ENCODE data around the gene MMP11. TPM values are rescaled to one million over a fixed set of nuclear protein-coding genes. Genes with fewer than 3 reads are reported as not detected.
A peak's percentile ranks its signal among the peaks of the same experiment; 100 is the strongest.

Gene MMP11
- total and polyA plus RNA-seq, 2 experiments from 2014 or later = 25.2 to 36.2 TPM

DNA sequence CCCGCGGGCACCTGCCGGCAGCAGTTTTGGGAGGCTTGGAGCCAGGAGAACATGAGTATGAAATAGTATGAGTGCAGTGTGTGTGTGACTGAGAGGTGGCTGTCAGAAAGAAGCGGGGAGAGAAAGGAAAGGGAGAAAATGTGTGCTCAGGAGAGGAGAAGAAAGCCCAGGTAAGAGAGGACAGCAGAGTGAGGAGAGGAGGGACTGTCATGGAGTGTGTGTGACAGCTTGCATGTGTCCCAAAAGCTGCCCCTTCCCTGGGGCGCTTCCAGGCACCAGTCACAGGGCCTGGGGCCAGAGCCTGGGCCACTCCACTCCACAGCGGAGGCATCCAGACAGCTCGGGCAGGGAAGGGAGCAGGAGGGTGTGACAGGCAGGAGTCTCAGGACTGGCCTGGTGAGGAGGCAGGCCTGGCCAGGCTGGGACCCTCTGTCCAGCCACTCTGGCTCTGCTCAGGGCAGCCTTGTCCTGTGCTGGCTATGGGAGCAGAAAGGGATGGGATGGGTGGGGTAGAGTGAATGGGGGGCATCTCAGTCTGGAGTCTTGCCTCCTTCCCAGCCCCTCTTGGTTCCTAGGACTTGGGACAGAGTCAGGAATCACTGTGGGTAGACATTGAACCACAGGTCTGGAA lies 949 bp downstream of the MMP11 start:
- H3K4me2 ChIP-seq = peak overlapping the region; percentile 97

GRCh38 chr22:23774114-23774921 lies 1.7 kb downstream of the MMP11 start:
- Histone ChIP-seq H3K9me3 (ENCODE audit: low read depth) (no peaks in the 10 kb centered on the region), H3K79me2 (peaks cover 4% of the 10 kb centered on the region), H3K9me2 (replicated peaks; ENCODE audit: insufficient read depth) (no peaks in the 10 kb centered on the region), H3K36me3 (replicated peaks; ENCODE audit: insufficient read depth, low read depth) (no peaks in the 10 kb centered on the region), H4K20me1 (ENCODE audit: insufficient read depth, poor library complexity, severe bottlenecking) (no peaks in the 10 kb centered on the region), H3K4me2 (peak overlapping the region; percentile 97), H3K4me3 (no peak overlapping the region), H3K27ac (no peak overlapping the region), H2AFZ (no peak overlapping the region), H3K4me1 (ENCODE audit: insufficient read depth) (peaks cover 26% of the 10 kb centered on the region), H3K27me3 (no peaks in the 10 kb centered on the region)
- WGBS (ENCODE audit: low lambda C conversion rate, missing lambda C conversion rate) = 44% methylated on average over 12 of the region's 12 CpGs
- peak; percentile 12 for DNase-seq (ENCODE audit: low spot score)
- no peak for TF ChIP-seq CTCF (IDR thresholded peaks at IDR 0.05; ENCODE audit: poor library complexity)

More for the DNA sequence above, 949 bp downstream of the MMP11 start:
- Histone ChIP-seq H3K9me3 (ENCODE audit: low read depth) (no peaks in the 10 kb centered on the region), H3K9me2 (replicated peaks; ENCODE audit: insufficient read depth) (no peaks in the 10 kb centered on the region), H3K27ac (peak overlapping the region; percentile 59), H3K4me1 (ENCODE audit: insufficient read depth) (peaks cover 33% of the 10 kb centered on the region), H3K79me2 (peaks cover 4% of the 10 kb centered on the region), H4K20me1 (ENCODE audit: insufficient read depth, poor library complexity, severe bottlenecking) (no peaks in the 10 kb centered on the region), H2AFZ (no peak overlapping the region), H3K4me3 (no peak overlapping the region), H3K36me3 (replicated peaks; ENCODE audit: insufficient read depth, low read depth) (no peaks in the 10 kb centered on the region), H3K27me3 (no peaks in the 10 kb centered on the region)
- 38% methylated on average over 7 of the region's 7 CpGs for WGBS (ENCODE audit: low lambda C conversion rate, missing lambda C conversion rate)
- peak; percentile 20 for DNase-seq (ENCODE audit: low spot score)
- TF ChIP-seq EZH2phosphoT487 (IDR thresholded peaks at IDR 0.05; ENCODE audit: low read depth, severe bottlenecking, unreplicated experiment) (no peak), CTCF (IDR thresholded peaks at IDR 0.05; ENCODE audit: poor library complexity) (no peak), EZH2 (IDR thresholded peaks at IDR 0.05; ENCODE audit: borderline replicate concordance) (no peak)

GRCh38 chr22:23774922-23775436 lies 2.3 kb downstream of the MMP11 start:
- Histone ChIP-seq H3K27ac (no peak overlapping the region), H3K27me3 (no peaks in the 10 kb centered on the region), H3K4me1 (ENCODE audit: insufficient read depth) (peaks cover 26% of the 10 kb centered on the region), H2AFZ (no peak overlapping the region), H3K4me3 (no peak overlapping the region), H3K79me2 (peaks cover 4% of the 10 kb centered on the region), H4K20me1 (ENCODE audit: insufficient read depth, poor library complexity, severe bottlenecking) (no peaks in the 10 kb centered on the region), H3K4me2 (peak overlapping the region; percentile 97), H3K9me2 (replicated peaks; ENCODE audit: insufficient read depth) (no peaks in the 10 kb centered on the region), H3K36me3 (replicated peaks; ENCODE audit: insufficient read depth, low read depth) (no peaks in the 10 kb centered on the region), H3K9me3 (ENCODE audit: low read depth) (no peaks in the 10 kb centered on the region)
- DNase-seq (ENCODE audit: low spot score) = peak; percentile 51
- TF ChIP-seq CTCF (IDR thresholded peaks at IDR 0.05; ENCODE audit: poor library complexity) (no peak), EZH2 (IDR thresholded peaks at IDR 0.05; ENCODE audit: borderline replicate concordance) (no peak), EZH2phosphoT487 (IDR thresholded peaks at IDR 0.05; ENCODE audit: low read depth, severe bottlenecking, unreplicated experiment) (no peak)
- WGBS (ENCODE audit: low lambda C conversion rate, missing lambda C conversion rate) = 86% methylated on average over 2 of the region's 2 CpGs
